ENCODE data around the gene SLFN5. TPM values are rescaled to one million over a fixed set of nuclear protein-coding genes. Genes with fewer than 3 reads are reported as not detected.
"Not testable (repeated sequence)": the region's sequence is repeated elsewhere in the genome, so short reads cannot be mapped to it uniquely, and the experiment has no call there.

SLFN5 gene
- total and polyA plus RNA-seq, 4 donors: 3.3 to 66.3 (median 22.5) TPM

- DNase-seq (no peak), ATAC-seq (ENCODE audit: low FRiP score) (no peak)
- H3K36me3 ChIP-seq (ENCODE audit: control insufficient read depth in 1 of 2, insufficient read depth in 2 of 2, low read length in 1 of 2): peaks cover 2 to 5% of the 10 kb centered on the region in 2 donors
- no peaks in the 10 kb centered on the region for H3K4me1 ChIP-seq (ENCODE audit: control insufficient read depth in 1 of 2, insufficient read depth in 2 of 2, low read length in 2 of 2)
- intact Hi-C loops (cut with DNase I): no loop called here
- H3K9me3 ChIP-seq (ENCODE audit: control insufficient read depth, low read length): no peaks in the 10 kb centered on the region
- 84 to 89% methylated on average over 11 of the region's 11 CpGs for WGBS, 2 donors
- H3K27ac ChIP-seq (ENCODE audit: low read depth in 1 of 2, low read length in 2 of 2): no peak overlapping the region
- no peak overlapping the region for H3K4me3 ChIP-seq (ENCODE audit: low read length in 2 of 2)
- no peaks in the 10 kb centered on the region for H3K27me3 ChIP-seq (ENCODE audit: control insufficient read depth in 1 of 2, insufficient read depth in 2 of 2, low read length in 1 of 2)
These were observed 22.8 kb downstream of the SLFN5 start for GRCh38 chr17:35265566-35266141.

GRCh38 chr17:35274167-35275066 lies 31.5 kb downstream of the SLFN5 start:
- not testable (repeated sequence) for H3K4me3 ChIP-seq (ENCODE audit: low read length in 2 of 2); H3K4me1 ChIP-seq (ENCODE audit: control insufficient read depth in 1 of 2, insufficient read depth in 2 of 2, low read length in 2 of 2); ATAC-seq (ENCODE audit: low FRiP score); H3K27ac ChIP-seq (ENCODE audit: low read depth in 1 of 2, low read length in 2 of 2); H3K9me3 ChIP-seq (ENCODE audit: control insufficient read depth, low read length); DNase-seq; H3K27me3 ChIP-seq (ENCODE audit: control insufficient read depth in 1 of 2, insufficient read depth in 2 of 2, low read length in 1 of 2); H3K36me3 ChIP-seq (ENCODE audit: control insufficient read depth in 1 of 2, insufficient read depth in 2 of 2, low read length in 1 of 2)
- intact Hi-C loops (cut with DNase I): loop anchor here in 1 of 2 donors (10.0 kb wide), 1 partner anchor 50 kb away; no protein-coding TSS in a partner anchor
- WGBS, 2 donors: 74 to 79% methylated on average over 13 of the region's 13 CpGs

DNA sequence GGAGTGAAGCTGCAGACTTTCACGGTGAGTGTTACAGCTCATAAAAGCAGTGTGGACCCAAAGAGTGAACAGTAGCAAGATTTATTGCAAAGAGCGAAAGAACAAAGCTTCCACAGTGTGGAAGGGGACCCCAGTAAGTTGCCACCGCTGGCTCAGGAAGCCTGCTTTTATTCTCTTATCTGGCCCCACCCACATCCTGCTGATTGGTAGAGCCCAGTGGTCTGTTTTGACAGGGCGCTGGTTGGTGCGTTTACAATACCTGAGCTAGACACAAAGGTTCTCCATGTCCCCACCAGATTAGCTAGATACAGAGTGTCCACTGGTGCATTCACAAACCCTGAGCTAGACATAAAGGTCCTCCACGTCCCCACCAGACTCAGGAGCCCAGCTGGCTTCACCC lies 35.6 kb downstream of the SLFN5 start:
- not testable (repeated sequence) for H3K27me3 ChIP-seq (ENCODE audit: control insufficient read depth in 1 of 2, insufficient read depth in 2 of 2, low read length in 1 of 2); H3K9me3 ChIP-seq (ENCODE audit: control insufficient read depth, low read length); H3K27ac ChIP-seq (ENCODE audit: low read depth in 1 of 2, low read length in 2 of 2); H3K4me3 ChIP-seq (ENCODE audit: low read length in 2 of 2); DNase-seq; ATAC-seq (ENCODE audit: low FRiP score); H3K4me1 ChIP-seq (ENCODE audit: control insufficient read depth in 1 of 2, insufficient read depth in 2 of 2, low read length in 2 of 2); H3K36me3 ChIP-seq (ENCODE audit: control insufficient read depth in 1 of 2, insufficient read depth in 2 of 2, low read length in 1 of 2)
- 84 to 85% methylated on average over 6 of the region's 6 CpGs for WGBS, 2 donors
- intact Hi-C loops (cut with DNase I): loop anchor here in 1 of 2 donors (10.0 kb wide), 1 partner anchor 54 kb away; no protein-coding TSS in a partner anchor

- H3K4me3 ChIP-seq (ENCODE audit: low read length in 2 of 2); H3K27ac ChIP-seq (ENCODE audit: low read depth in 1 of 2, low read length in 2 of 2); H3K4me1 ChIP-seq (ENCODE audit: control insufficient read depth in 1 of 2, insufficient read depth in 2 of 2, low read length in 2 of 2); H3K9me3 ChIP-seq (ENCODE audit: control insufficient read depth, low read length); H3K36me3 ChIP-seq (ENCODE audit: control insufficient read depth in 1 of 2, insufficient read depth in 2 of 2, low read length in 1 of 2); H3K27me3 ChIP-seq (ENCODE audit: control insufficient read depth in 1 of 2, insufficient read depth in 2 of 2, low read length in 1 of 2); DNase-seq; ATAC-seq (ENCODE audit: low FRiP score): not testable (repeated sequence)
- whole genome bisulfite sequencing, 2 donors: 94 to 95% methylated on average over 23 to 29 of the region's 29 CpGs
- intact Hi-C loops (cut with DNase I): loop anchor here in 1 of 2 donors (10.0 kb wide), 1 partner anchor 54 kb away; no protein-coding TSS in a partner anchor
These were observed 36.0 kb downstream of the SLFN5 start for GRCh38 chr17:35278876-35279275.

GRCh38 chr17:35283767-35284166 lies 40.9 kb downstream of the SLFN5 start:
- H3K4me3 ChIP-seq (ENCODE audit: low read length in 2 of 2): no peak overlapping the region
- intact Hi-C loops (cut with DNase I): no loop called here
- peaks cover 4% of the 10 kb centered on the region for H3K9me3 ChIP-seq (ENCODE audit: control insufficient read depth, low read length)
- H3K27me3 ChIP-seq (ENCODE audit: control insufficient read depth in 1 of 2, insufficient read depth in 2 of 2, low read length in 1 of 2): no peaks in the 10 kb centered on the region
- DNase-seq: no peak
- H3K36me3 ChIP-seq (ENCODE audit: control insufficient read depth in 1 of 2, insufficient read depth in 2 of 2, low read length in 1 of 2): no peaks in the 10 kb centered on the region
- H3K27ac ChIP-seq (ENCODE audit: low read depth in 1 of 2, low read length in 2 of 2): no peak overlapping the region
- no peaks in the 10 kb centered on the region for H3K4me1 ChIP-seq (ENCODE audit: control insufficient read depth in 1 of 2, insufficient read depth in 2 of 2, low read length in 2 of 2)
- no peak for ATAC-seq (ENCODE audit: low FRiP score)

DNA sequence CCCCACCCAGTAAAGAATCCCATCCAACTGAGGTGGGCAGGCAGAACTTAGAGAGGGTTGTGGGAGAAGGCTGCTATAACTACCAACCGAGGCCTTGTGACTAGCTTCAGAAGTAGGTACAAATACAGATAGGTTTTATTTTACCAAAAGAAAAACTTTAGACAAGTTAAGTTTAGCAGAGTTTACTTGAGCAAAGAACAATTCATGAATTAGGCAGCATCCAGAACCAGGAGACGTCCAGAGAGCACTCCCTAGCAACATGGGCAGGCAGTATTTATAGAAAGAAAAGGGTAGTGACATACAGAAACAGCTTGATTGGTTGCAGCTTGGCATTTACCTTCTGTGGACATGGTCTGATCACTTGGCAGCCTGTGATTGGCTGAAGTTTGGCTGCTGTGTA lies 42.1 kb downstream of the SLFN5 start:
- no peak for ATAC-seq (ENCODE audit: low FRiP score)
- Histone ChIP-seq H3K9me3 (ENCODE audit: control insufficient read depth, low read length) (peaks cover 4% of the 10 kb centered on the region), H3K4me3 (ENCODE audit: low read length in 2 of 2) (no peak overlapping the region), H3K27me3 (ENCODE audit: control insufficient read depth in 1 of 2, insufficient read depth in 2 of 2, low read length in 1 of 2) (no peaks in the 10 kb centered on the region), H3K27ac (ENCODE audit: low read depth in 1 of 2, low read length in 2 of 2) (no peak overlapping the region), H3K4me1 (ENCODE audit: control insufficient read depth in 1 of 2, insufficient read depth in 2 of 2, low read length in 2 of 2) (no peaks in the 10 kb centered on the region), H3K36me3 (ENCODE audit: control insufficient read depth in 1 of 2, insufficient read depth in 2 of 2, low read length in 1 of 2) (no peaks in the 10 kb centered on the region)
- intact Hi-C loops (cut with DNase I): no loop called here
- 64 to 73% methylated on average over 2 of the region's 2 CpGs for WGBS, 2 donors
- no peak for DNase-seq

DNA sequence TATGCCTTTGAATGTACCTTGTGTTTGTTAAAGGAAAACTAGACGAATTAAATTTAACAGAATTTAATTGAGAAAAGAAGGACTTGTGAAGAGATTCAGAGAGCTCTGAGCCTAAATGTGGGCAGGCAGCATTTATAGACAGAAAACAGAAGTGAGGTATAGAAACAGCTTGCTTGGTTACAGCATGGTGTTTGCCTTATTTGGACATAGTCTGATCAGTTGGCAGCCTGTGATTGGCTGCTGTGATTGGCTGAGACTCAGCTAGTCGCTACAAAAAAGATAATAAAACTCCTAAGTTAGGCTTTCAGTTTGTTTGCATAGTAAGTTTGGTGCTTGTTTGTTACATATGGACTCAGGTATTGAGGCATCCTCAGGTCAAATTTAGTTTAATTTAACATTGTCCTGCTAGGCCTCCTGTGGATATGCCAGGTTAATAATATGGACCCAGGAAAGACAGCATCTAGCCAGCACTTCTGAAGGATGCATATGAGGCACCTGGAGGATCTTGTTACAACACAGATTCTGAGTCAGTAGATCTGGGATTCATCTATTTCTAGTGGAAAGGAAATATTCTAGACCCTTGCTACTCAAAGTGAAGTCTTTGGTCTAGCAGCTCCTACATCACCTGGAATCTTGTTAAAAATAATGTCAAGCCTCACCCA lies 43.4 kb downstream of the SLFN5 start:
- intact Hi-C loops (cut with DNase I): no loop called here
- 42 to 47% methylated on average over 2 of the region's 2 CpGs for WGBS, 2 donors
- no peaks in the 10 kb centered on the region for H3K4me1 ChIP-seq (ENCODE audit: control insufficient read depth in 1 of 2, insufficient read depth in 2 of 2, low read length in 2 of 2)
- no peak overlapping the region for H3K4me3 ChIP-seq (ENCODE audit: low read length in 2 of 2)
- no peak for DNase-seq
- no peak overlapping the region for H3K27ac ChIP-seq (ENCODE audit: low read depth in 1 of 2, low read length in 2 of 2)
- no peaks in the 10 kb centered on the region for H3K27me3 ChIP-seq (ENCODE audit: control insufficient read depth in 1 of 2, insufficient read depth in 2 of 2, low read length in 1 of 2)
- H3K9me3 ChIP-seq (ENCODE audit: control insufficient read depth, low read length): peaks cover 4% of the 10 kb centered on the region
- H3K36me3 ChIP-seq (ENCODE audit: control insufficient read depth in 1 of 2, insufficient read depth in 2 of 2, low read length in 1 of 2): no peaks in the 10 kb centered on the region
- ATAC-seq (ENCODE audit: low FRiP score): no peak

- no peak for DNase-seq
- intact Hi-C loops (cut with DNase I): no loop called here
- WGBS, 2 donors: 66 to 100% methylated on average over 1 of the region's 1 CpG
- no peak overlapping the region for H3K27ac ChIP-seq (ENCODE audit: low read depth in 1 of 2, low read length in 2 of 2)
- H3K4me3 ChIP-seq (ENCODE audit: low read length in 2 of 2): no peak overlapping the region
- no peaks in the 10 kb centered on the region for H3K27me3 ChIP-seq (ENCODE audit: control insufficient read depth in 1 of 2, insufficient read depth in 2 of 2, low read length in 1 of 2)
- H3K36me3 ChIP-seq (ENCODE audit: control insufficient read depth in 1 of 2, insufficient read depth in 2 of 2, low read length in 1 of 2): no peaks in the 10 kb centered on the region
- no peaks in the 10 kb centered on the region for H3K4me1 ChIP-seq (ENCODE audit: control insufficient read depth in 1 of 2, insufficient read depth in 2 of 2, low read length in 2 of 2)
- peaks cover 4% of the 10 kb centered on the region for H3K9me3 ChIP-seq (ENCODE audit: control insufficient read depth, low read length)
- no peak for ATAC-seq (ENCODE audit: low FRiP score)
These were observed 44.5 kb downstream of the SLFN5 start for GRCh38 chr17:35287286-35287811.
